ENCODE results near the gene TSTD2.

Gene TSTD2

GRCh38 chr9:97632985-97633858 lies at the start of gene TSTD2, which contains the start of gene NCBP1:
Gene TSTD2, minus strand, starts transcription at chr9:97633368. Its CDS starts 5,806 bp downstream, at chr9:97627562.
Gene NCBP1, plus strand, starts transcription at chr9:97633821. Its CDS starts 61 bp downstream, at chr9:97633882.
- DNase-seq: peak; percentile 96

GRCh38 chr9:97682242-97682641 lies 49.1 kb upstream of the TSTD2 start:
- no peak for DNase-seq

- no peak for DNase-seq
Observed at GRCh38 chr9:97675655-97676054, 42.5 kb upstream of the TSTD2 start.

- no peak for DNase-seq
Observed at GRCh38 chr9:97673922-97674321, 40.8 kb upstream of the TSTD2 start.

- DNase-seq: no peak
Observed at GRCh38 chr9:97672403-97672802, 39.2 kb upstream of the TSTD2 start.

- no peak for DNase-seq
Observed at GRCh38 chr9:97670586-97670985, 37.4 kb upstream of the TSTD2 start.

GRCh38 chr9:97668485-97668884 lies 35.3 kb upstream of the TSTD2 start:
- DNase-seq: no peak

- DNase-seq: no peak
Observed at GRCh38 chr9:97666907-97667686, 33.9 kb upstream of the TSTD2 start.

GRCh38 chr9:97665742-97666141 lies 32.6 kb upstream of the TSTD2 start:
- no peak for DNase-seq

- no peak for DNase-seq
Observed at GRCh38 chr9:97660847-97661246, 27.7 kb upstream of the TSTD2 start.

- DNase-seq: no peak
Observed at GRCh38 chr9:97660340-97660739, 27.2 kb upstream of the TSTD2 start.

GRCh38 chr9:97659771-97660170 lies 26.6 kb upstream of the TSTD2 start:
- no peak for DNase-seq

- no peak for DNase-seq
Observed at GRCh38 chr9:97658707-97659106, 25.5 kb upstream of the TSTD2 start.

- no peak for DNase-seq
Observed at GRCh38 chr9:97651646-97652045, 18.5 kb upstream of the TSTD2 start.

- DNase-seq: no peak
Observed at GRCh38 chr9:97647996-97648395, 14.8 kb upstream of the TSTD2 start.

GRCh38 chr9:97645720-97646119 lies 12.6 kb upstream of the TSTD2 start:
- DNase-seq: no peak

- DNase-seq: no peak
Observed at GRCh38 chr9:97640325-97640724, 7.2 kb upstream of the TSTD2 start.

GRCh38 chr9:97638666-97639065 lies 5.5 kb upstream of the TSTD2 start:
- DNase-seq: no peak

- DNase-seq: no peak
Observed at GRCh38 chr9:97636903-97637302, 3.7 kb upstream of the TSTD2 start.

GRCh38 chr9:97635026-97635425 lies 1.9 kb upstream of the TSTD2 start:
- DNase-seq: no peak

GRCh38 chr9:97633859-97634490 lies 807 bp upstream of the TSTD2 start:
- DNase-seq: no peak

GRCh38 chr9:97632248-97632984 lies 752 bp downstream of the TSTD2 start:
- peak; percentile 45 for DNase-seq

- no peak for DNase-seq
Observed at GRCh38 chr9:97630591-97630990, 2.6 kb downstream of the TSTD2 start.
